ENCODE measurements around the gene RAD51B. TPM values are rescaled to one million over a fixed set of nuclear protein-coding genes. Genes with fewer than 3 reads are reported as not detected.
"Not testable (repeated sequence)": the region's sequence is repeated elsewhere in the genome, so short reads cannot be mapped to it uniquely, and the experiment has no call there.

Gene RAD51B
- total RNA-seq, 1 donor from 2014 or later = 28.5 TPM

DNA sequence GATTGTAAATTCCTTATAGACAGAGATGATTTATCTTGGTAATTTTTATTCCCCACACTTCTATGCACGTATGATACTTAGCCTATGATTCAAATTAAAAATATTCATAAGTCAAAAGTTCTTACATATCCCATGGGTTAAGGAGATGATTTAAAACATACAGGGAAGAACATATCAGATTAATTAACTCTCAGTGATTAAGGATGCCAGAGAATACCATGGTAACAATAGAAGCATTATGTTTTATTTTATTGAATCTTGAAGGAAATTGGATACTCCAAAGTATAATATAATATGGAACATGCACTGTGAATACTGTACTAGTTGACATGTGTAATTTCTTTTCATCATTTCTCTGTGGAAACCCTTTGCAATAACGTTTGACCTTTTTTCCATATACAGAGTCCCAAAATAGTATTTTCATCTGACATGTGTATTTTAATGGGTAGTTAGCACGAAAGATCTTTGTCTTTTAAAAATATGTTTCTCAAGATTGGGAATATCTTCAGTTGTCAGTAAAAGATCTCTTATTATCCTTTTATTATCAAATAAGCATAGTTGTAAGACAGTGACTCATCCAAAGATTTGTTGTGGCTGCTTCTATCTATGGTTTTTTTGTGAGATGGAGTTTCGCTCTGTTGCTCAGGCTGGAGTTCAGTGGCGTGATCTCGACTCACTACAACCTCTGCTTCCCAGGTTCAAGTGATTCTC is 166.7 kb downstream of the RAD51B start:
- no peaks in the 10 kb centered on the region for H3K36me3 ChIP-seq
- no peak for TF ChIP-seq POLR2AphosphoS5 (IDR thresholded peaks at IDR 0.05; ENCODE audit: insufficient read depth in 1 of 2, low read depth in 1 of 2)
- no peak for TF ChIP-seq CTCF (IDR thresholded peaks at IDR 0.05)
- no peak for TF ChIP-seq POLR2A (IDR thresholded peaks at IDR 0.05)
- no peak overlapping the region for H3K4me3 ChIP-seq
- H3K27me3 ChIP-seq = no peaks in the 10 kb centered on the region
- H3K4me1 ChIP-seq = peaks cover 16% of the 10 kb centered on the region
- no peaks in the 10 kb centered on the region for H3K9me3 ChIP-seq
- peak overlapping the region; percentile 45 for H3K27ac ChIP-seq
- intact Hi-C loops (cut with DNase I) = no loop called here
- no peak for DNase-seq (ENCODE audit: extremely low spot score in 2 of 2)

- no peaks in the 10 kb centered on the region for H3K9me3 ChIP-seq
- no peaks in the 10 kb centered on the region for H3K36me3 ChIP-seq
- peaks cover 16% of the 10 kb centered on the region for H3K4me1 ChIP-seq
- TF ChIP-seq POLR2A (IDR thresholded peaks at IDR 0.05) = no peak
- peak in 1 of 2 donors; percentile 21 for TF ChIP-seq POLR2AphosphoS5 (IDR thresholded peaks at IDR 0.05; ENCODE audit: insufficient read depth in 1 of 2, low read depth in 1 of 2)
- DNase-seq (ENCODE audit: extremely low spot score in 2 of 2) = no peak
- intact Hi-C loops (cut with DNase I) = no loop called here
- H3K4me3 ChIP-seq = no peak overlapping the region
- peak overlapping the region; percentile 45 for H3K27ac ChIP-seq
- H3K27me3 ChIP-seq = no peaks in the 10 kb centered on the region
Measured at GRCh38 chr14:67987606-67988005, 168.0 kb downstream of the RAD51B start.

GRCh38 chr14:67988210-67988609 is 168.6 kb downstream of the RAD51B start:
- H3K27me3 ChIP-seq; H3K36me3 ChIP-seq; DNase-seq (ENCODE audit: extremely low spot score in 2 of 2); intact Hi-C loops (cut with DNase I); H3K9me3 ChIP-seq; H3K4me3 ChIP-seq: not testable (repeated sequence)
- Histone ChIP-seq H3K27ac (peak overlapping the region; percentile 45), H3K4me1 (peaks cover 16% of the 10 kb centered on the region)

- intact Hi-C loops (cut with DNase I) = no loop called here
- Histone ChIP-seq H3K36me3 (no peaks in the 10 kb centered on the region), H3K27ac (no peak overlapping the region), H3K4me1 (peaks cover 16% of the 10 kb centered on the region), H3K27me3 (no peaks in the 10 kb centered on the region), H3K9me3 (no peaks in the 10 kb centered on the region), H3K4me3 (no peak overlapping the region)
- no peak for TF ChIP-seq POLR2AphosphoS5 (IDR thresholded peaks at IDR 0.05; ENCODE audit: insufficient read depth in 1 of 2, low read depth in 1 of 2)
- no peak for DNase-seq (ENCODE audit: extremely low spot score in 2 of 2)
Measured at GRCh38 chr14:67990576-67990975, 171.0 kb downstream of the RAD51B start.

DNA sequence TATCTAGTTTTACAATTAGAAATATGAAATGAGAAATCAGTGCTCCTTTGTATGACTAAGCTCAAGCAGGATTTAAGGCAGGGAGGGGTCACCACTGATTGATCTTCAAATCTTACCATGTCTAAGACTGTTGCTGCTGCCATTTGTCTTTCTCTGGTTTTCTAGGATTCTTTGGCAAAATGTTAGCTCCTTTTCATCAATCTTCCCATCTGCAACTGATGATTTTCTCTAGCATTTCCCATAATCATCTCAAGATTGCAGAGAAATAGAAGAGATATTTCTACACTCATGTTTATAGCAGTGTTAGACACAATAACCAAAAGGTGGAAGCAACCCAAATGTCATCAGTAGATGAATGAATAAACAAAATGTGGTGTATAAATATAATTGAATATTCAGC is 175.0 kb downstream of the RAD51B start:
- Histone ChIP-seq H3K4me1 (peaks cover 8% of the 10 kb centered on the region), H3K4me3 (no peak overlapping the region)
- intact Hi-C loops (cut with DNase I) = no loop called here

DNA sequence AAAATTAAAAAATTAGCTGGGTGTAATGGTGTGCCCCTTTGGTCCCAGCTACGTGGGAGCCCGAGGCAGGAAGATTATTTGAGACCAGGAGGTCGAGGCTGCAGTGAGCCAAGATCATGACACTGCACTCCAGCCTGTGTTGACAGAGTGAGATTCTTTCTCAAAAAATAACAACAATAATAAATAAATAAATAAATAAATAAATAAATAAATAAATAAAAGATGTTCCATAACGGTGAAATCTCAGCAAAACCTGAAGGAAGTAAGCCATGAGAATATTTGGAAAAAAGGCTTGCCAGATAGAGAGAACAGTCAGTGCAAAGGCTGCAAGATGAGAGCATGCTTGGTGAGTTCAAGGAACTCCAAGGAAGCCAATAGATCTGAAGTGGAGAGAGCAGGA is 176.7 kb downstream of the RAD51B start:
- intact Hi-C loops (cut with DNase I) = no loop called here

More for the DNA sequence above, 175.0 kb downstream of the RAD51B start:
- no peaks in the 10 kb centered on the region for H3K27me3 ChIP-seq
- DNase-seq (ENCODE audit: extremely low spot score in 2 of 2) = no peak
- H3K27ac ChIP-seq = no peak overlapping the region
- H3K9me3 ChIP-seq = no peaks in the 10 kb centered on the region
- no peak for TF ChIP-seq POLR2AphosphoS5 (IDR thresholded peaks at IDR 0.05; ENCODE audit: insufficient read depth in 1 of 2, low read depth in 1 of 2)
- no peak for TF ChIP-seq CTCF (IDR thresholded peaks at IDR 0.05)
- no peak for TF ChIP-seq POLR2A (IDR thresholded peaks at IDR 0.05)
- no peaks in the 10 kb centered on the region for H3K36me3 ChIP-seq

More for the DNA sequence above, 176.7 kb downstream of the RAD51B start:
- no peak for DNase-seq (ENCODE audit: extremely low spot score in 2 of 2)
- H3K27me3 ChIP-seq = no peaks in the 10 kb centered on the region
- H3K4me1 ChIP-seq = peaks cover 12% of the 10 kb centered on the region
- no peaks in the 10 kb centered on the region for H3K9me3 ChIP-seq
- H3K4me3 ChIP-seq = no peak overlapping the region
- TF ChIP-seq CTCF (IDR thresholded peaks at IDR 0.05) (no peak), POLR2A (IDR thresholded peaks at IDR 0.05) (no peak), POLR2AphosphoS5 (IDR thresholded peaks at IDR 0.05; ENCODE audit: insufficient read depth in 1 of 2, low read depth in 1 of 2) (no peak)
- H3K36me3 ChIP-seq = no peaks in the 10 kb centered on the region
- H3K27ac ChIP-seq = no peak overlapping the region

All from vagina (tissue), 2 donors.